SK-N-MC (cell line): ENCODE measurements around the gene TBC1D7.

Experiments
- DNase-seq: peaks from one replicate; pipeline ENCODE4 v3.0.0-alpha.2; 2011; ENCODE audit warnings: low read depth, low spot score
- H3K27ac ChIP-seq: fragments of 200-600 bp; sonication (generic); 2 replicates; pipeline ENCODE4 v1.5.1; 2016; ENCODE audit warnings: mixed run types
- H3K36me3 ChIP-seq: fragments of 200-600 bp; sonication (generic); 2 replicates; pipeline ENCODE4 v1.6.1; 2017; ENCODE audit warnings: antibody characterized with exemption, low read length, mixed read lengths; ENCODE audit not compliant: insufficient read depth
- H3K4me3 ChIP-seq: fragments of 200-600 bp; sonication (generic); 2 replicates; pipeline ENCODE4 v1.5.1; 2016
- H3K9ac ChIP-seq: fragments of 200-600 bp; sonication (generic); 2 replicates; pipeline ENCODE4 v1.8.0; 2017; ENCODE audit warnings: mixed run types, mixed read lengths; ENCODE audit not compliant: insufficient read length
- H3K9me3 ChIP-seq: fragments of 200-600 bp; sonication (generic); 2 replicates; pipeline ENCODE4 v1.6.1; 2017; ENCODE audit warnings: low read depth, mild to moderate bottlenecking, antibody characterized with exemption, low read length, moderate library complexity, mixed read lengths
- EZH2 ChIP-seq: fragments of 200-600 bp; sonication (generic); IDR thresholded peaks from one replicate; pipeline ENCODE4 v1.6.1; 2017; ENCODE audit warnings: antibody characterized with exemption
- FOXP2 ChIP-seq: optimal IDR thresholded peaks from 2 replicates; pipeline ENCODE3; 2011; ENCODE audit warnings: mild to moderate bottlenecking, moderate library complexity; ENCODE audit not compliant: insufficient read depth; ENCODE audit errors: extremely low read length, control extremely low read depth
- POLR2AphosphoS5 ChIP-seq: IDR thresholded peaks from 2 replicates; pipeline ENCODE4 v1.6.1; 2012; ENCODE audit warnings: mild to moderate bottlenecking, low read depth, low read length, borderline replicate concordance

TBC1D7 gene

DNA sequence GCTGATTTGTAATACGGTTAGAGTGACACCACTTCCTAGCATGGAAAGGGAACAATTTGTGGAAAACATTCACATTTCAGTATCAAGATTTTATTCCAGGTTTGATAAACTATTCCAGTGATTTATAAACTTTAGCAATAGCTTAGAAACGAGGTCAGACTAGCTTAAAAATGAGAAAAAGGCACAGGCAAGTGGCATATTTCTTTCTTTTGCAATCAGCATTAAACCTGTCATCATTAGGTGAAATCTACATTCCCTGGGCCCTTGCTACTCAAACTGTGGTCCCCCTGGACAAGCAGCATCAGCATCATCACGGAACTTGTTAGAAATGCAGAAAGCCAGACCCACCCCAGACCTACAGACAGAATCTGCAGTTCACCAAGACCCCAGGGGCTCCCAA, 29.9 kb downstream of the TBC1D7 start:
- Histone ChIP-seq H3K9ac (no peak overlapping the region), H3K4me3 (no peak overlapping the region), H3K9me3 (no peaks in the 10 kb centered on the region), H3K36me3 (peaks cover 41% of the 10 kb centered on the region), H3K27ac (no peak overlapping the region)
- DNase-seq = no peak
- TF ChIP-seq FOXP2 (no peak), POLR2AphosphoS5 (no peak), EZH2 (no peak)

DNA sequence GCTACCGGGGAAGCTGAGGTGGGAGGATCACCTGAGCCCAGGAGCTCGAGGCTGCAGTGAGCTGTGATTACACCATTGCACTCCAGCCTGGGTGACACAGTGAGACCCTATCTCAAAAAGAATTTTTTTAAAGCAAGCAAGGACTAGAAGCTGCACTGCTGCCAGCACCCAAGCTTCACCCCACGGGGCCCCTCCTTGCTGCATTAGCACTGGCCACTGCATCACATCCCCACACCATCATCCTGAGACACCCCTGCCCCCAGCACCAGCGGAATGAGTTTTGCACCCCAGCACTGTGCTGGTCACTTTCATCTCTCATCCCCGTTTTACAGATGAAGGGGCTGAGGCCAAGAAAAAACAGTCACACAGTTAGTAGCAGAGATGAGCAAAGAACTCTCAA, 30.9 kb downstream of the TBC1D7 start:
- no peak overlapping the region for H3K9ac ChIP-seq

DNA sequence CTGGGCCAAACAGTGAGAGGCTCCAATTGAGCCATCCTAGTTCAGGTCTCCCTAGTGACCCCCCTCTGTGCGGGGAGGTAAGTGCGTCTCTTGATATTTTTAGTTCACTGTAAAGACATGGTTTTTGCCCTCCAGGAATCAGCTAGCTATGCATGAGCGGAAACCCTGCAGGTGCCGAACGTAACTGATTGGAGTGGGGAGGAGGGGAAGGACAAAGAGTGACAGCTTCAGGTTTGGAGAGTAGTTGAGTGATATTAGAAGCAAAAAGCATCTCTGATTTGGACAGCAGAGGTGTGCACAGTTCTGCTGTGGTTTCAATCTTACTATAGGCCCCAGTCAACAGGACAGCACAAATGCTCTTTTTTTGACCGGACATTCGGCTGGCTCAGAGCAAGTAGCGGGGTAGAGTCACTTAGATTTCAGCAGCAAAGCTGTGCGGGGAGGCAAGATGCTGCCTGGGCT, 31.8 kb downstream of the TBC1D7 start:
- Histone ChIP-seq H3K4me3 (no peak overlapping the region), H3K9ac (no peak overlapping the region), H3K36me3 (peaks cover 26% of the 10 kb centered on the region; the same call in 1 of the 2 replicates), H3K27ac (no peak overlapping the region), H3K9me3 (no peaks in the 10 kb centered on the region)
- no peak for DNase-seq
- TF ChIP-seq FOXP2 (no peak), EZH2 (no peak), POLR2AphosphoS5 (no peak)

More for the DNA sequence above, 30.9 kb downstream of the TBC1D7 start:
- H3K9me3 ChIP-seq = no peaks in the 10 kb centered on the region
- TF ChIP-seq FOXP2 = no peak
- TF ChIP-seq EZH2 = no peak
- TF ChIP-seq POLR2AphosphoS5 = no peak
- no peak for DNase-seq
- H3K36me3 ChIP-seq = peaks cover 31% of the 10 kb centered on the region; the same call in 1 of the 2 replicates
- H3K4me3 ChIP-seq = no peak overlapping the region
- no peak overlapping the region for H3K27ac ChIP-seq

DNA sequence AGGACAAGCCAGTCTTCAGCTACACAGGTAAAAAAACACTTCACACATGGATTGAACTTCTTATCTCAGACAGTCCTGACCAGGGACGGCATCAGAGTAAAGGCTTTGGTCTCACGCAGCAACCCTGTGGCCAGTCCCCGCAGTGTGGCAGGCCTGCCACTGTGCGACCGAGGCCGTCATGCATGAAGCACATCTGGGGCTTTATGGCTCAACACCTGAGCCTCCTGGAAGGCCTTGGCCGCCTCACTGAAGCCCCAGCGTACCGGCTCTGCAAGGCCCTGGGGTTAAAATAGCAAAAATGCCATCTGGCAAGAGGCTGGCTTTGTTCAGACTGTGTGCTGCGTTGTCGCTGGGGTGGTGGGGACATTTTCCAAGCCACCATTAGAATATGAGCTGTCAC, 32.8 kb downstream of the TBC1D7 start:
- no peak for DNase-seq
- Histone ChIP-seq H3K9ac (no peak overlapping the region), H3K27ac (no peak overlapping the region), H3K9me3 (no peaks in the 10 kb centered on the region), H3K4me3 (no peak overlapping the region), H3K36me3 (peaks cover 22% of the 10 kb centered on the region; the same call in 1 of the 2 replicates)
- TF ChIP-seq EZH2 (no peak), FOXP2 (no peak), POLR2AphosphoS5 (no peak)

GRCh38 chr6:13294499-13295069, 33.8 kb downstream of the TBC1D7 start:
- no peak overlapping the region for H3K4me3 ChIP-seq
- TF ChIP-seq FOXP2 = no peak
- TF ChIP-seq POLR2AphosphoS5 = no peak
- TF ChIP-seq EZH2 = no peak
- H3K27ac ChIP-seq = peak overlapping the region; percentile 13; the same call in 1 of the 2 replicates
- no peaks in the 10 kb centered on the region for H3K9me3 ChIP-seq
- H3K36me3 ChIP-seq = peaks cover 22% of the 10 kb centered on the region; the same call in 1 of the 2 replicates
- no peak overlapping the region for H3K9ac ChIP-seq
- DNase-seq = no peak

DNA sequence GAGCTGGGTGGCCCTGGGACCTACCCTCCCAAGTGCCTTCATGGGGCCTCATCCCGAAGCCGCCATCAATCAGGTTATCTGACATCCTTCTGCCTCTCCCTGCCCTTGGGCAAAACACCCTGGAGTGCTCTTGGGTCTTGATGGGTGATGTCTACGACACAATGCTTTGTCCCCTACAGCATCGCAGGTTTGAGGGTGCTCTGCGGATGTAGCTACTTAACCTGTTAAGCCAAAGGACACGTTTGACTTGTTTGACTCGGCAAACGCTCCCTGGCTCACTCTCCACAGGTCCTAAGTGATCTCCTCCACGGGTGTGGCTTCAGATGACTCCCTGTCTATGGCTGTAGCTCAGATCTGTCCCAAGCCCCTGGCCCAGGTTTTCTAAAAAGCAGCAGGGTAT, 35.6 kb downstream of the TBC1D7 start:
- no peak for TF ChIP-seq FOXP2
- no peaks in the 10 kb centered on the region for H3K9me3 ChIP-seq
- no peak overlapping the region for H3K27ac ChIP-seq
- H3K9ac ChIP-seq = no peak overlapping the region
- DNase-seq = no peak
- peaks cover 14% of the 10 kb centered on the region; the same call in 1 of the 2 replicates for H3K36me3 ChIP-seq
- H3K4me3 ChIP-seq = no peak overlapping the region

DNA sequence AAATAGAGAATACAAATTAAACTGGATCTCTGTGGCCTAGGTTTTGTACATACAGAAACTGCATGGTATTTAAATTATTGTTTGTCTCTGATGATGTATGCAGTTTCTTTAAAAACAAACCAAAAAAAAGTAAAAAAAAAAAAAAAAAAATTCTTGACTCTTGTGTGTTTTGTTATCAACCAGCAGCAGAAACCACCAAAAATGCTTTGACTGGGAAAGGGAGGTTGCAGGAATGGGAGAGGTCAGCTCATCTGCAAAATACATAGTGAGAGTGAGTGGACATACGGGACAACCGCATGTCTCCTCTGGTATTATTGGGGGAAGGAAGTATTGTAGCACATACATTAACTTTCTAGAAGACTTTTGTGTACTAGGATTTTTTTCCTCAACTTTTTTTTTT, 38.0 kb downstream of the TBC1D7 start:
- DNase-seq = no peak

DNA sequence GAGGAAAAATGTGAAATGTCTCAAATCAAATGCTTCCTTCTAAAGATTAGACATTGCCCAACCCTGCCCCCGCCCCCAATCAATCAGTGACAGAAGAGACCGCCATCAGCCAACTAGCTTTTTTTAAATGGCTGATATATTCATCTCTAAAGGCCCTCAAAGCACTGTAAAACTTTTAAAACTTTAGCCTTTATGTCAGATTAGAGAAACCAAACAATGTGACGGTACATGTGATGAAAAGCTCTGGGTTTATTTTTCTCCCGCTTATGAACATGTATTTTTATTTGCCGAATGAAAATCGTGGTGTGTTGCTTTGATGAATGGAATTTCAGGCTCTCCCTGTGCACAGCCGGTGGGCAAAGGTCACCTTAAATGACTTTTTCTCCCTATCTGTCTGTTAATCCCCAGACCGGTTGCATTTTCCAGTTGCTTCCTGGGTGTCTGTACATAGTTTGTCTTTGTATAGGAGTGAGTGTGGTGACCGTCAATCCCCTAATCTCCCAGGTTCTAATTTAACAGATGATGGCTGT, 38.5 kb downstream of the TBC1D7 start:
- TF ChIP-seq FOXP2 (no peak), EZH2 (no peak)
- Histone ChIP-seq H3K9ac (no peak overlapping the region), H3K9me3 (no peaks in the 10 kb centered on the region), H3K4me3 (no peak overlapping the region), H3K36me3 (peaks cover 10% of the 10 kb centered on the region; the same call in 1 of the 2 replicates), H3K27ac (no peak overlapping the region)
- DNase-seq = no peak

More for the DNA sequence above, 38.0 kb downstream of the TBC1D7 start:
- H3K9me3 ChIP-seq = no peaks in the 10 kb centered on the region
- H3K27ac ChIP-seq = no peak overlapping the region
- TF ChIP-seq EZH2 (no peak), FOXP2 (no peak), POLR2AphosphoS5 (no peak)
- H3K9ac ChIP-seq = no peak overlapping the region
- H3K4me3 ChIP-seq = no peak overlapping the region
- H3K36me3 ChIP-seq = peaks cover 14% of the 10 kb centered on the region; the same call in 1 of the 2 replicates

DNA sequence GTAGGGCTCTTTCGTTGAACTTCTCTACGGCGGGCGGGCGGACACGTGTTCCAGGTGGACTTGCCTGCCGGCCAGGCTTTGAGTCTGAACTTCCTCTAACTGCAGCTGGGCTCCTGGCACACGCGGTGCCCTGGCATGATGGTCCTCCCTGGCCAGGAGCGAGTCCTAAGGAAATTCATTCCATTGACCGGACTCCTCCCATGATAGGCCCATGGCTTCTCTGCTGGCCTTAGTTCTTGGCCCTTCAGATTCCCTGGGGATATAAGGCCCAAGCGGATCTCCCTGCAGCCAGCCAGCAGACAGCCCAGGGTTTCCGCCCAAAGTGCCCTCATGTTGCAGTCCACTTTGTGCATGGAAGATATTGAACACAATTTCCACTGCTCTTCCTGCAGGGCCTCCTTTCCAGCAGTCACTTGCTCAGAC, 39.4 kb downstream of the TBC1D7 start:
- Histone ChIP-seq H3K27ac (no peak overlapping the region), H3K36me3 (peaks cover 2% of the 10 kb centered on the region; the same call in 1 of the 2 replicates), H3K9me3 (no peaks in the 10 kb centered on the region), H3K9ac (no peak overlapping the region), H3K4me3 (no peak overlapping the region)
- no peak for DNase-seq
- TF ChIP-seq EZH2 (no peak), POLR2AphosphoS5 (no peak), FOXP2 (no peak)
